ENCODE results near the gene LATS2. TPM values are rescaled to one million over a fixed set of nuclear protein-coding genes. Genes with fewer than 3 reads are reported as not detected.

Gene LATS2
- total RNA-seq, 2 donors from 2014 or later: 3.7 to 11.3 TPM

- Histone ChIP-seq H3K4me3 (no peak overlapping the region), H3K9ac (ENCODE audit: low read depth in 2 of 2, low read length in 2 of 2) (no peak overlapping the region), H3K27ac (no peak overlapping the region), H3K9me3 (no peaks in the 10 kb centered on the region), H3K4me1 (no peaks in the 10 kb centered on the region), H3K36me3 (no peaks in the 10 kb centered on the region), H3K27me3 (no peaks in the 10 kb centered on the region)
- intact Hi-C loops (cut with DNase I): no loop called here
- DNase-seq: no peak
- TF ChIP-seq CTCF (IDR thresholded peaks at IDR 0.05): no peak
Measured at GRCh38 chr13:21039097-21039800, 22.1 kb downstream of the LATS2 start.

- no peak for DNase-seq
- H3K27me3 ChIP-seq: no peaks in the 10 kb centered on the region
Measured at GRCh38 chr13:21037656-21038055, 23.7 kb downstream of the LATS2 start.

GRCh38 chr13:21035498-21035897 is 25.9 kb downstream of the LATS2 start:
- Histone ChIP-seq H3K4me1 (no peaks in the 10 kb centered on the region), H3K9ac (ENCODE audit: low read depth in 2 of 2, low read length in 2 of 2) (no peak overlapping the region)
- TF ChIP-seq CTCF (IDR thresholded peaks at IDR 0.05): no peak

More at GRCh38 chr13:21037656-21038055, 23.7 kb downstream of the LATS2 start:
- Histone ChIP-seq H3K9ac (ENCODE audit: low read depth in 2 of 2, low read length in 2 of 2) (no peak overlapping the region), H3K4me3 (no peak overlapping the region), H3K36me3 (no peaks in the 10 kb centered on the region), H3K9me3 (no peaks in the 10 kb centered on the region), H3K4me1 (no peaks in the 10 kb centered on the region), H3K27ac (no peak overlapping the region)
- intact Hi-C loops (cut with DNase I): no loop called here
- no peak for TF ChIP-seq CTCF (IDR thresholded peaks at IDR 0.05)

GRCh38 chr13:21034603-21035191 is 26.7 kb downstream of the LATS2 start:
- H3K9me3 ChIP-seq: no peaks in the 10 kb centered on the region
- TF ChIP-seq CTCF (IDR thresholded peaks at IDR 0.05): no peak
- no peaks in the 10 kb centered on the region for H3K4me1 ChIP-seq
- no peak overlapping the region for H3K9ac ChIP-seq (ENCODE audit: low read depth in 2 of 2, low read length in 2 of 2)
- no peaks in the 10 kb centered on the region for H3K36me3 ChIP-seq
- no peaks in the 10 kb centered on the region for H3K27me3 ChIP-seq
- no peak for DNase-seq
- intact Hi-C loops (cut with DNase I): no loop called here
- no peak overlapping the region for H3K4me3 ChIP-seq
- no peak overlapping the region for H3K27ac ChIP-seq

More at GRCh38 chr13:21035498-21035897, 25.9 kb downstream of the LATS2 start:
- no peaks in the 10 kb centered on the region for H3K27me3 ChIP-seq
- H3K36me3 ChIP-seq: no peaks in the 10 kb centered on the region
- no peak overlapping the region for H3K4me3 ChIP-seq
- DNase-seq: no peak
- H3K27ac ChIP-seq: no peak overlapping the region
- intact Hi-C loops (cut with DNase I): no loop called here
- no peaks in the 10 kb centered on the region for H3K9me3 ChIP-seq

GRCh38 chr13:21033856-21034602 is 27.4 kb downstream of the LATS2 start:
- no peak for DNase-seq
- H3K27ac ChIP-seq: no peak overlapping the region
- no peak overlapping the region for H3K9ac ChIP-seq (ENCODE audit: low read depth in 2 of 2, low read length in 2 of 2)
- TF ChIP-seq CTCF (IDR thresholded peaks at IDR 0.05): no peak
- H3K4me3 ChIP-seq: no peak overlapping the region
- H3K36me3 ChIP-seq: no peaks in the 10 kb centered on the region
- intact Hi-C loops (cut with DNase I): no loop called here
- H3K27me3 ChIP-seq: no peaks in the 10 kb centered on the region
- H3K4me1 ChIP-seq: no peaks in the 10 kb centered on the region
- H3K9me3 ChIP-seq: no peaks in the 10 kb centered on the region
